HG03469 (cell line): ENCODE data around the gene ZBED5.
"Not testable (repeated sequence)": the region's sequence is repeated elsewhere in the genome, so short reads cannot be mapped to it uniquely, and the experiment has no call there.

ENCODE experiments used
- ATAC-seq: cut with Tn5 transposase; IDR thresholded peaks from one replicate; pipeline ENCODE4 v1.9.1; 2021; ENCODE audit warnings: mild to moderate bottlenecking, moderate library complexity, moderate number of reproducible peaks; ENCODE audit not compliant: unreplicated experiment

Gene ZBED5

GRCh38 chr11:10844356-10844755 is 13.5 kb downstream of the ZBED5 start:
- no peak for ATAC-seq

- no peak for ATAC-seq
Observed at GRCh38 chr11:10838881-10839280, 19.0 kb downstream of the ZBED5 start.

GRCh38 chr11:10838083-10838482 is 19.8 kb downstream of the ZBED5 start:
- no peak for ATAC-seq

GRCh38 chr11:10836884-10837283 is 21.0 kb downstream of the ZBED5 start:
- not testable (repeated sequence) for ATAC-seq

DNA sequence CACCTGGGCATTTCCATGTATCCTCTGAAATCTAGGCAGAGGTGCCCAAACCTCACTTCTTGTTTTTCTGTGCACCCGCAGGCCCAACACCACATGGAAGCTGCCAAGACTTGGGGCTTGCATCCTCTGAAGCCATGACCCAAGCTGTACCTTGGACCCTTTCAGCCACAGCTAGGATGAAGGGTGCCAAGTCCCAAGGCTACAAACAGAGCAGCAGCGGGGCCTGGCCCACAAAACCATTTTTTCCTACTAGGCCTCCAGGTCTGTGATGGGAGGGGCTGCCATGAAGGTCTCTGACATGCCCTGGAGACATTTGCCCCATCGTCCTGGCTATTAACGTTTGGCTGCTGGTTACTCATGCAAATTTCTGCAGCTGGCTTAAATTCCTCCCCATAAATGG is 28.7 kb downstream of the ZBED5 start:
- ATAC-seq: no peak

- no peak for ATAC-seq
Observed at GRCh38 chr11:10828402-10828801, 29.5 kb downstream of the ZBED5 start.

DNA sequence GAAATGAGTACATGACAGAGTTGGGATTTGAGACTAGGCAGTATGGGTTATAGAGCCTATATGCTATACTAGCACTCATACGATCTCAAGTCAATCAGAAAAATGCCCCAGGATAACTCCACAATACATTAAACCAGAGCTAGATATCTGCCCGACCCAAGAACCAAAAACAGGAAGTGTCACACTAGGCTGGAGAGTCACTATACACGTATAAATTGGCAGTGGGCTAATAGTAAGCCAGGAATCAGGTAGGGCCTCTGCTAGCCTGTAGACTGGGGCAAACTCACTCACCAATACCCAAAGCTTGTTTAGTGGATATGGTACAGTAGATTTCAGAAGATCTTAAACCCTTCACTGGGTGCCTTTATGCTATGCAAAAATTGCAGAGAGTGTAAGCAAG is 33.0 kb downstream of the ZBED5 start:
- peak; percentile 72 for ATAC-seq

GRCh38 chr11:10823152-10823579 is 34.7 kb downstream of the ZBED5 start:
- no peak for ATAC-seq

DNA sequence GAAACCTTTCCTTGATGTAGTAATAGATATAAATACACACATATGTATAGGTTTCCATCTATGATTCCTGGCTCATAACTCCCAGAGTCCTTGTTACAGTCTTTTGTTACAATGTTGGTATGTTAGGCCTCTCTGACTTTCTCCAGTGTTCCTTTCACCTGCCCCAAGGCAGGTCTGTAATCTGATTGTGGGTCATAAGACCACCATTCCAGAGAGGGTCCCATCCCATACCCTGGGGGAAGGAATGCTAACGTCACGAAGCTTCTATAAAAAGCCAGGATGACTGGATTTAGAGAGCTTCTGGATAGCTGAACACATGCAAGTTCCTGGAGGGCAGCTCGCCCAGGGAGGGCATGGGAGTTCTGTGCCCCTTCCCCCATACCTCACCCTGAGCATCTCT is 35.4 kb downstream of the ZBED5 start:
- not testable (repeated sequence) for ATAC-seq

DNA sequence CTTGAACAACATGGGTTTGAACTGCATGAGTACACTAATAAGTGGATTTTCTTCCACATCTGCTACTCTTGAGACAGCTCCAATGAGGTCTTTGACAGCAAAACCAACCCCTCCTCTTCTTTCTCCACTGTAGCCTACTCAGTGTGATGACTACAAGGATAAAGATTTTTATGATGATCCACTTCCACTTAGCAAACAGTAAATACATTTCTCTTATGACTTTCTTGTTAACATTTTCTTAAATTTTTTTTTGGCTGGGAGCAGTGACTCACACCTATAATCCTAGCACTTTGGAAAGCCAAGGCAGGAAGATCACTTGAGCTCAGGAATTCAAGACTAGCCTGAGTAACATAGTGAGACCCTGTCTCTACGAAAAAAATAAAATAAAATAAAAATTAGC is 39.3 kb downstream of the ZBED5 start:
- ATAC-seq: no peak

- ATAC-seq: no peak
Observed at GRCh38 chr11:10813945-10814344, 43.9 kb downstream of the ZBED5 start.

DNA sequence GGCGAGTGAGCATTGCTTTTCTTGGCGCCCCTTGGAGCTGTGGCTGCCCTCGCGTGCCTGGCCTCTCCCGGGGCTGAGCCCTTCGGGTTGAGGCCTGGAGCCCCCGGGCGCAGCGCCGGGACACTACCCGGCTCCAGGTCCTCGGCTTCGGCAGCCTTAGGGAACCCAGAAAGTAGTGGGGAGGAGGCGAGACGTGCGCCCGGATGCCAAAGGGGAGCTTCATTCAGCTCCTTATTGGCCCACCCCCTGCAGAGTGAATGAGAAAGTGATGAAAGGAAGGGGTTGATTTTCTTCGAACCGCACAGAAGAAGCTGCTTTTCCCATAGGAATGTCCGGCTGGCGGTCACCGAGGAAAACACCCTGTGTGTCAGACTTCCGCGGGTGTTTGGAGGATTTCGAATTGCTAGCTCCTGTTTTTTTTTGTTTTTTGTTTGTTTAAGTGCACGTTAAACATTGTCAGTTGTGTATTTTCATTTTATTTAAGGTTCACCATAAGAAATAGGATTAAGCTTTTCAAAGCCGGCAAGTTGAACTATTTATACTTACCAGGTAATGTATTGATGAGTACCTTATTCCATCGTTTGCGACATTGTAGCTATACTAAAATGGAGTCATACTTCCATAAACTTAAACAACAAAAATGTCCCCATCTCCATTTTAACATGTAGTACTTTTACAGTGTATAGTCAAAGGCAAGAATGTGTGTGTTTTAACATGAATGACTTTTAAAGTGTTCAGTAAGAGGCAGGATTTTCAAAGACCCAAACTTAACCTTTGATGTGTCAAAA is 48.3 kb downstream of the ZBED5 start:
- ATAC-seq: no peak

DNA sequence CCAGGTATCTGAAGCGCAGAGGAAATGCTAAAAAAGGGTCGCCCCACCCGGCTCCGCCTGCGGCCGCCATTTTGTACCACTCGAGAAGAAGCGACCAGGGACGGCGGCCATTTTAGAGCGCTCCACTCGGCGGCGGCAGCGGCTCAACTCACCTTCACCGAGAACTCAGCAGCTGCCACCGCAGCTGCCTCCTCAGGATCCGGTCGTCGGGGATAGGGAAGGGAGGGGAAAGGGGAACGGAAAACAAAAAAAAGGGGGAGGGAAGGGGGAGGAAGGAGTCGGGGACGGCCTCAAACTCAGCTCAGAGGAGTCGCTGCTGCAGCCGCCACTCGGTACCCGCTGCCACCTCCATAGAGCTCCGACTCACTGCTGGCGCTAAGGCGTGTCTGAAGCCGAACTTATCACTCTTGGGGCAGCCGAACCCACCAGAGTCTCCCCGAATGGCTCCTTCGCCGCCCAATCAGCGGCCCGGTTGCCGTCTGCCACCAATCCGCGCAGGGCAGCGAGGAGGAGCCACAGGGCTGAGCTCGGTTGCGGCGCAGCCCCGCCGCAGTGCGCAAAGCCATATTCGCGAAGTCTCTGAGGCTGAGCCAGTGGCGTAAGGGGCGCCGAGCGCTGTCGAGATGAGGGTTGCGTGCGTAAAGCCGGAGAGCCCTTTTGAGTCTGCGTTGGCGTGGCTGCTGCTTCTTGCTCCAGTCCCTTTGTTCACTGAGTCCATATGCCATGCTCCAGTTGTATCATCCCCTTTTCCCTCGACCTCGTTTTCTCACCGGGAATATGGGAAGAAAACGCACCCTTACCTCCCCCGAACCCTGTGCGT is 49.1 kb downstream of the ZBED5 start, which contains the start of gene EIF4G2:
Gene EIF4G2, minus strand, starts transcription at position 374 of the 820 bp plus-strand sequence.
- ATAC-seq: peak; percentile 93

DNA sequence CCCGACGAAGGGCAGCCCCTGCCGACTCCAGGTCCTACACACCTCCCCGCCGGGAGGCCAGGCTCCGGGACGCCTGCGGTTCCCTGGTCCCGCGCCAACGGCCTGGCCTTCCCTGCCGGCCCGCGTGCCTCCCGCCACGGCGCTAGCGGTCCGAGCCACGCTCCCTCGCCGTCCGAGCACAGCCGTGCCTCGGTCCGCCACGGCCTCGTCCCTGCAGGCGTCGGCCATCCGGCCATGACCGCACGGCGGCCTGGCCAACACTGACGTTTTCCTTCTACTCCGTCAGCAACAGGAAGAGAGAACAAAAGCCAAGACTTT is 49.7 kb downstream of the ZBED5 start:
- peak; percentile 5 for ATAC-seq

DNA sequence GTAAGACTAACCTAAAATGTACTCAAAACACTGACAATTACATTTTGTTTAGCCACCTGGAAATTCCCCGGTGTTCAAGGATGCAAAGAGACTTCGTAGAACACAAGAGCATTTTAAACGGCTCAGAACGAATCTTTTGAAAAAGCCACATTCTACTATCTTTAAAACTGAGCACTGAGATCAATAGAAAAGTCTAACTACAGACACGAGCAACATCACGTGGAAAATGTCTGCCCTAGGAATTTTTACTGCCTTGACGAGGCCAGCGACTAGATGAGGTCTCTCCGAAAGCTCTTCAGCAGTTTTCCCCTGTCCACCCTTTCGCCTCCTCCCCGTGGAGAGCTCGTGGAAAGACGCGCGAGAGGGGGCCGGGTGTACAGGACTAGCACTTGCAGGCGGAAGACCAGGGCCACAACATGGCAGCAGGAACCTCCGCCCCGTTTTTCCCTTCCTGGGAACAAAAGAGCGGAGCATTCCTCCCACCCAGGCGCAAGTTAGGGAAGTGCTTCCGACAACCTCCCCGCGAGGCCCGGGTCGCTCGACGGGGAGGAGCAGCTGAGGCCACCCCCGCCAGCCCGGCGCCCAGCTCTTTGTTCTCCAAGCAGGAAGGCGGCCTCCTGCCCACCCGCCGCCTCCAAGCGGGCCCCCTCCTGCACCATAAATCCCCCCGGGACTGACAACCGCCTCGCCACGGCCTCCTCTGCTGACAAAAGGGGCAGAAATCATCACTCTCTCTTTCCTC is 50.2 kb downstream of the ZBED5 start:
- ATAC-seq: no peak

GRCh38 chr11:10806206-10806605 is 51.6 kb downstream of the ZBED5 start:
- ATAC-seq: no peak

GRCh38 chr11:10805741-10806140 is 52.1 kb downstream of the ZBED5 start:
- ATAC-seq: no peak

GRCh38 chr11:10803676-10804075 is 54.2 kb downstream of the ZBED5 start:
- no peak for ATAC-seq
